GM21576 (cell line): ENCODE data around the gene ATAD3B.
"Not testable (repeated sequence)": the region's sequence is repeated elsewhere in the genome, so short reads cannot be mapped to it uniquely, and the experiment has no call there.

Experiments
- ATAC-seq: cut with Tn5 transposase; IDR thresholded peaks from one replicate; pipeline ENCODE4 v1.9.1; 2021; ENCODE audit warnings: mild to moderate bottlenecking, moderate library complexity; ENCODE audit not compliant: unreplicated experiment

The ATAD3B gene

DNA sequence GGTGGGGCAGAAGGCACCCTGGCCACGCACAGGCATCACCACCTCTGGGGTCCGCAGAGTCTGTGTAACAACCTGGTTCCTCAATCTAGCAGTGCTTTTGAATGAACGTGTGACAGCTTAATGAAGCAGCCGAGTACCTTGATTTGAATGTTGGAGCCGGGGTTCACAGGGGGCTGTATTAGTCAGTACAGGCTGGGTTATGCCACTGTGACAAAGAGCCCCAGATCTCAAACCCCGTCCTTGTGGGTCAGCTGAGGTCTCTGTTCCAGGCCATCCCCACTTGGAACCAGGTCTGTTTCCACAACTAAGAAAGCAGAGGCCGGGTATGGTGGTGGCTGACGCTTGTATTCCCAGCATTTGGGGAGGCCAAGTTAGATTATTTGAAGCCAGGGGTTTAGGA lies 58.4 kb downstream of the ATAD3B start:
- ATAC-seq = no peak

GRCh38 chr1:1531947-1532346 lies 60.4 kb downstream of the ATAD3B start:
- no peak for ATAC-seq

DNA sequence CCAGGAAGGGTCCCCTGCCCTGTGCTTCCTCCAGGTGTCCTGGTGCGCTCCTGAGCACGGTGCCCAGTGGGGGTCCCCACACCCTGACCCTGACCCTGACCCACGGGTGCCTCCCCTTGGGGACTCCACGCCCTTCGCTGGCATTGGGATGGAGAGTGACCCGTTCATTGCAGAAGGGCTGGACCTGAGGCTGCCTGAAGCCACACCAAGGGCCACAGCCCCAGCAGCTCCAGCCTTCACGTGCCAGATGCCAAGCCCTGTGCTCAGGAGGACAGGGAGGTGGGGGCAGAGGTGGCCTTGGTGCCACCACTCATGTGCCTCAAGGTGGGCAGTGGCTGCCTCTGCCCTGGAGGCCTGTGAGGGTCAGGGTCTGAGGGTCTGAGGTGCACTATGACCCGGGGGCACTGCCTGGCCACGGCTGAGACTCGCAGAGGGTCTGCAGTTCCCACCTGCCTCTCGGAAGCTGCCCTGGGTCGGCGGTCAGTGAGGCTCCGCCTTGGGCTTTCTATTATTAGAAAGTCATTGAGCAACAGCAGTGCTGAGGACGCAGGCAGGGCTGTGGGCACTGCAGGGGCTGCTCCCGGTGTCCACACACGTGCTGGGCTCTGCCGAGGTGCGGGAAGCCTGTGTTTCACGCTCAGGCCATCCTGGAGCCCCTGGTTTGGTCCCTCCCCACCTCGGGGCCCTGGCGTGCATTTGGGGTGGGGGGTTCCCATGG lies 61.8 kb downstream of the ATAD3B start:
- not testable (repeated sequence) for ATAC-seq

- ATAC-seq = not testable (repeated sequence)
Observed at GRCh38 chr1:1533894-1534291, 62.3 kb downstream of the ATAD3B start.

DNA sequence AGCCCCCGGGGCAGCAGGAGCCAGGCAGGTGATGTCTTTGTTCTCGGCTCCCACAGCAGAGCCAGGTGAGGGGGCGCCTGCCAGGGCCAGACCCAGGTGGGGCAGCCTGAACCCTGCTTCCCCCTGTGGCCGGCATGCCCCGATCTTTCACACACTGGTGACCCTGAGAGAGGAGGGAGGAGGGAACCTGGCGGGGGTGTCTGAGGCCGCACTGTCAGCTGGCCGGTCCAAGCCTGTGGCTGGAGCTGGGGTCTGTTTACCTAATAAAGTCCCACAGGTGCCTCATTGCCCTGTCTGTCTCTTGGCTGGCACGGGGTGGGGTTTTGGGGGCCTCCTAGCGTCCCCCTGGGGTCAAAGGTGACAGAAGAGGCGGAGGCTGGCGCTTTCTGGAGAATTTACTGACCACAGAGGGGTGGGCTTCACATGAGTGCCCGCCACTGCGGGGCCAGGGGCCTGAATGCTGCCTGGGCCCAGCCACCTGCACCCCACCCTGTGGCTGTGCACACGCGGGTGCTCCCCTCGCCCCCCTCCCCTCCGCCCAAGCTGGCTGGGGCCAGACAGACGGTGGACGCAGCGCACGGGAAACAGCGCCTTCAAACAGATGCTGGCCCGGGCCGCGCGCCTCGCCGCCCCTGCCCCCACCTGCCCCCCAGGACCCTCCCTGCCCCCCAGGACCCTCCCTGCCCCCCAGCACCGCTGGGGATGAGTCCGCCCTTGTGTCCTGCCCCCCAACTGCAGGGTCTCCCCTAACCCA lies 63.0 kb downstream of the ATAD3B start:
- no peak for ATAC-seq

DNA sequence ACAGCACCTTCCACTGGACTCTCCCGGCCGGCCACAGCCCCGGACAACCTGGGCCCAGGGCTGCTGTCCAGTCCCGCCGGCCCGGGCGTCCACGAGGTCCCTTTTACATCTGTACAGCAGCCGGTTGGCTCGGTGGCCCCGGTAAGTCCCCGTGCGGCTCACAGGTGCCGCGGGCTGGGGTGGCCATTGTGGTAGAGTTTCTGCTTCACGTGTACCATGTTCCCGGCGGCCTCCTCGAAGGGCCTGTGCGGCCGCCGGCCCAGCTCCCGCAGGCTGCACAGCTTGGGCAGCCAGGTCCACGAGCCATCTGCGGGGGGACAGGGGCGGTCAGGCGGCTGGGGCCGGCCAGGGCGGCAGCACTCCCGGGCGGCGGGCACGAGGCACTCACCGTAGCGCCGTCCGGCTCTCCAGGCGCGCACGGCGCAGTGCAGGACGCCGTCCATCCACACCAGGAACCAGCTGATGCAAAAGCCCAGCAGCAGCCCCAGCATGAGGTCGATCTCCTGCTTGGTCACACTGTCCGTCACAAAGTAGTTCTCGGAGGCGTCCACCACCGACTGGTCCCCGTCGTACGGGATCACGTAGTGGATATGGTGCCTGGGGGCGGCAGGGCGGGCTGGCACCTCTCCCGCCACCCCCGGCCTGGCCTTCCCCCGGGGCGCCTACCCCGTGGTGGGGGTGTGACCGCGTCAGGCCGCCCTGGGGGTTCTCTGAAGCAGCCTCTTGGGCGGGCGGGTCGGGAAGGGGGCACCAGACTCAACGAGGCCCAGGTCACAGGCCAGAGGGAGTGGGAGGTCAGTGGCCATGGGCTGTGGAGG lies 63.8 kb downstream of the ATAD3B start:
- ATAC-seq = no peak

DNA sequence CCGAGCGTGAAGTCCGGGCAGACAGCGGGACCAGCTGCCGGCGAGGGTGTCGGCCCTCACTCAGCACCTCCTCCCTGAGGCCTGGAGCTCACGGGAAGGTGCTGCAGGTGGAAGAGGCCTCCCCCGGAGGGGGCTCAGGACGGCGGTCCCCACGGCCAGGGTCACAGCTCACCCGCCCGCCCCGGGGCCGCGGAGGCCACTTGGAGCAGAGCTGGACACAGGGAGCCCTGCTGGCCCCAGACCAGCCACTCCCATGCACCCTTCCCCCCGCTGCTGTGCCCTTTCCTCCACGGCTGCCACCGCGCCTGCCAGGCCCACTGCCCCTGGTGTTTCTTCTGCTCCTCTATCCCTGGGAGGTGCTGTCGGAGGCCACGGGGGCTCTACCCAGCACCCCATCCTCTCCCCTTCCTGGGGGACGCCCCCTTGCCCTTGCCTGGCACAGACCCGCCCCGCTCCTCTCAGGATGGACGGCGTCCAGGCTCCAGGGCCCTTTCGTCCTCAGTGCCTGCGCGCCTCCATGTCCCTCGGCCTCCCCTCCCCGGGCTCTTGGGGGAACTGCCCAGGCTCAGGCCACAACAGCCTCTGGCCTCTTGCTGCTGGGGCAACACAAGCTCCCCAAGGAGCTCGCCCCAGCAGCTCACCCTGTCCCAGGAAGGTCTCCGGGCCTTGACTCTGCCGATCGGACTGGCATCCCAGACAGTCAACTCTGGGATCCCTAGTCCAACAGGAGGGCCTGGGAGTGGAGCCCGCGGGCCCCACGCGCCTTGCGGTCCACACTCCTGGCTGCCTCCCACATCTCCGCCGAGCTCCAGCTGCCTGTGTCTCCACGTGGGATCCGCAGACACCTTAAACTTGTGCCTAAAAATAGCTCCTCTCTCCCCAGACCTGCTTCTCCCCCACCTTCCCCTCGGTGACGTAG lies 64.7 kb downstream of the ATAD3B start:
- no peak for ATAC-seq

GRCh38 chr1:1536938-1537546 lies 65.5 kb downstream of the ATAD3B start:
- no peak for ATAC-seq

- no peak for ATAC-seq
Observed at GRCh38 chr1:1537626-1538250, 66.2 kb downstream of the ATAD3B start.

GRCh38 chr1:1538334-1538733 lies 66.8 kb downstream of the ATAD3B start:
- ATAC-seq = no peak

DNA sequence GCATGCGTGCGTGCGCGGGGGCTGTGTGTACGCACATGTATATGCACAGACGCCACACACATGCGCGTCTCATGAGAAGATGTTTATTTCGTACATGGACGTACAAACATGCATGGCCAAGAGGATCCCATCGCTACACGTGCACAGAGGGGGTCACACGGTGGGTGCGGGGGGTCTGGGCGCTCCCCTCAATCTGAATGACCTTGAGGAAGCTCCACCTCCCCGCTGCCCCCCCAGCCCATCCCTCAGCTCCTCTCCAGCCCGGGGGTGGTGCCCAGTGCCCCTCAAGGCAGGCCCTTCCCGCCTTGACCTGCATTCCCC lies 67.4 kb downstream of the ATAD3B start:
- ATAC-seq = no peak

DNA sequence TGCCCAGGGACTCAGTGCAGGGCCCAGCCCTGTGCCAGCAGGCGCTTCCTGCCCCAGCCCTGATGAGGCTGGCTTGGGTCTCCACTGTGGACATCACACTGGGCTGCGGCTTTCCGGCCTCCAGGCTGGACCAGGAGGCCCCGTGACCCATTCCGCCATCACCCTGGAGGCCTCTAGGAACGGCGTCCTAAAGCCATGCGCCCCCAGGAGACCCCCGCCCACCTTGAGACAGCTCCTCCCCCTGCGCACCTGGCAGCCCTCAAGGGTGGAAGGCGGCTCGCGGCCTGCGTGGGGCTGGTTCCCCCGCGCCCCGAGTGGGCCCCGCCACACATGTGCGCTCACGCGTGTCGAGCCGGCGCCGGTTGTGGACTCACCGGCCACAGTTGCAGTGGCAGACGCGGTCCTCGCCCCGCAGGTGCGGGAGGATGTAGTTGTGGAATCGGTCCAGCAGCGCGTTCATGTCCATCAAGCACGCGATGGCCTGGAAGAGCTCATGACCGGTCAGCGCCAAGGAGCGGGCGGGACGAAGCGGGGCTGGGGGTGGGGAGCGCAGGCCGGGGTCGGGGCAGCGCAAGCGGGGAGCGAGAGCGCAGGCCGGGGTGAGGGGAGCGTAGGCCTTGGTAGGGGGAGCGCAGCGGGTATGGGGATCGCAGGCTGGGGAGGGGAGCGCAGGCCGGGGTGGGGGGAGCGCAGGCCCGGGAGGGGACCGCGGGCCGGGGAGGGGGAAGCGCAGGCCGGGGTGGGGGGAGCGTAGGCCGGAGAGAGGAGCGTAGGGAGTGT lies 67.9 kb downstream of the ATAD3B start:
- ATAC-seq = no peak

DNA sequence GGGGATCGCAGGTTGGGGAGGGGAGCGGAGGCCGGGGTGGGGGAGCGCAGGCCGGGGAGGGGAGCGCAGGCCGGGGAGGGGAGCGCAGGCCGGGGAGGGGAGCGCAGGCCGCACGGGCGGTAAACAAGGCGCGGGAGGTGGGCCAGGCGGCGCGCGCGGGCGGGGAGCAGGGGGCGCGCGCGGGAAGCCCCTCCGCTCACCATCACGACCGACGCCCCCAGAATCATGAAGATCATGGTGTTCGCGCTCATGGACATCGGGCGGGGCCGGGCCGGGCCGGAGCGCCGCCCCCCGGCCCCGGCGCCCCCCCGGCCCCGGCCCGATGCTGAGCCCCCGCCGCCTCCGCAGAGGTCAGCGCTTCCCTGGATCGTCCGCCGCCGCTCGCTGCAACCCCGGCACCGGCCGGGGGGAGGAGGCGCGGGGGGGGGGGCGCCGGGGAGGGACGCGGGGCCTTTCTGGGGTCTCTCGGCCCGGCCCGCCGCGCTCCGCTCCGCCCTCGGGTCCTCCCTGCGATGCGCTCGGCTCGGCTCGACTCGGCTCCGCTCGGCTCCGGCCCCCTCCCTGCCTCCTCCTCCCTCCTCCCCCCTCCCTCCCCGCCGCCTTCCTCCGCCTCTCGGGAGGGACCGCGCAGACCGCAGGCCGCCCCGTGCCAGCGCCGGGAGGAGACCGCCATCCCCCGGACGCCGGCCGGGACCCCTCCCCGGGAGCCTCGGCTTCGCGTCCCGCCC lies 68.7 kb downstream of the ATAD3B start, which contains the start of gene TMEM240:
TSS of gene TMEM240 (minus strand) at position 535 of the 728 bp plus-strand sequence. CDS start at position 257, 278 bp downstream.
- no peak for ATAC-seq

DNA sequence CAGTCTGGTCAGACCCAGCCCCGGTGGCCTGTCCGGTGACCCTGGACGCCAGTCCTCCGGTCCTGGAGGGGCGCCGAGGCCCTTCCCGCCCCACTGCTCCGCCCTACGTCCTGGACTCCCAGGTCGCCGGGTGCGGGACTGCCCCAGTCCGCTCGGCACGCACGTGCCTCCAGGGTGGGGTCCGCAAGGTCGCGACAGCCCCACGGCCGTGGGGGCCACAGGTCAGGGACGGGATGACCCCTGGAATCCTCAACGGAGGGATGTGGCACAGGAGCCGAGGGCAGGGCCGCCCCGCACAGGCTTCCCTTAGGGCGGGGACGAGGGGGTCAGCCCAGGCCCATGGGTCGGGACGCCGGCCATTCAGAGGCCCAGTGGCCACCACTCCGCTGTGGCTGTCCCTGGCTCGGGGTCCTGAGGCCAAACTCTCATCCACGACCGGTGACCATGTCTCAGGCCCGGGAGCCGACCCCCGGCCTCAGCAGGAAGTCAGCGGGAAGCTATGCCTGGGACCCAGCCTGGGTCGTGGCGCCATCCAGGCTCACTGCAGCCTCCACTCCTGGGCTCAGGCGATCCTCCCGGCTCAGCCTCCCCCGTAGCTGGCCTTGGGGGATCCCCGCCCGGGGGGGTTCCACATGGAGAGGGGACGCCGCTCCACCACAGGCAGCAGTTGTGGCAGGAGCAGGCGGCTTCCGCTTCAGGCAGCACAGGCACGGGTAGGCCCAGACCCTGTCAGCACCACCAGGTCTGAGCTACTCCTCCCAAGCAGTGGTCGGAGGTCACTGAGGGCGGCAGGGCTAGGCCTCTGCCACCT lies 69.5 kb downstream of the ATAD3B start:
- ATAC-seq = no peak

DNA sequence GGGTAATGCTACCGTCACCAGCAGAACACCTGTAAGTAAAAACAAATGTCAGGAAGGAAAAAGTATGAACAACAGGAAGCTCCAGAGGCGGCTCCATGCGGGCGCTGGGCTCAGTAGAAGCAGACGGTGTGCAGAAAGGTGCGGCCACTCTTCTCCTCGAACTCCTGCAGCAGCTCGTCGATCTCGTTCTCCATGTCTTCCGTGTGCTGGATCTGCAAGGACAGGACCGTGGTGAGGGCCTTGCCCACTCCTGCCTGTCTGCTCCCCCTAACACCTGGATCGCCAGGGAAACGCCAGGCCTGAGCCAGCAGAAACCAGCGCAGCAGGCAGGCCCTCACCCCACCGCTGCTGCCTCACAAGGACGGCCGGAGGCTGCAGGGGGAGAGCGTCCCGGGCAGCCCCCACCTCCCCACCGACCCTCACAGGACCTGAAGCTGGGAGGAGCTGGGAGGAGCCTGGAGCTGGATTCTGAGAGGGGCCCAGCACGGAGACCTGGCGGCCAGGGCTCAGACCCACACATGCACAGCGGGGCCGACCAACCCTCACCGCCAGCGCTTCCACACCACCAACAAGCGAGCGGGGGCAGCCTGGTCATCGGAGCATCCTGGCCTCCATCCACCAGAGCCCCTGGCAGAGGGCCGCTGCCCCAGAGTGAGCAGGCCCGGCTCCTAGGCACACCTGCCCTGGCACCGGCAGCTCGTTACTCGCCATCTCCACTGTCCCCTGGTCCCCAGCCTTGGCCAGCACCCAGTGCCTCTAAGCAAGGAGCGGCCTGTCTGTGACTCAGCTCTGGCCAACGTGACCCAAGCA lies 70.6 kb downstream of the ATAD3B start:
- no peak for ATAC-seq
